Glomerular visceral epithelial cell (primary cell): ENCODE results near the gene CPD.
A peak's percentile ranks its signal among the peaks of the same experiment; 100 is the strongest.
"Not testable (repeated sequence)": the region's sequence is repeated elsewhere in the genome, so short reads cannot be mapped to it uniquely, and the experiment has no call there.

Experiments
- DNase-seq: peaks from one replicate; pipeline ENCODE4 v3.0.0-alpha.2; 2016; ENCODE audit errors: extremely low spot score

Gene CPD

DNA sequence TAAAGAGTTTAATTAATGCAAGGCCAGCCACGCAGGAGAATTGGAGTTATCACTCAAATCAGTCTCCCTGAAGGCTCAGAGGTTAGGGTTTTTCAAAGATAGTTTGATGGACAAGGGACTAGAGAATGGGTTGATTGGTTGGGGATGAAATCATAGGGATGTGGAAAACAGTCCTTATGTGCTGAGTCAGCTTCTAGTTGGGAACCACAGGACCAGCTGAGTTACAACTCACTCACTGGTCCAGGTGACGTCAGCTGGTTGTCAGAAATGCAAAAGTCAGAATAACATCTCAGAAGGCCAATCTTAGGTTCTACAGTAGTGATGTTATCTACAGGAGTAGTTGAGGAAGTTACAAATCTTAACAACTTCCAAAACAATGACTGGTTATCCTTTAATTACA lies 47.6 kb downstream of the CPD start:
- no peak for DNase-seq

DNA sequence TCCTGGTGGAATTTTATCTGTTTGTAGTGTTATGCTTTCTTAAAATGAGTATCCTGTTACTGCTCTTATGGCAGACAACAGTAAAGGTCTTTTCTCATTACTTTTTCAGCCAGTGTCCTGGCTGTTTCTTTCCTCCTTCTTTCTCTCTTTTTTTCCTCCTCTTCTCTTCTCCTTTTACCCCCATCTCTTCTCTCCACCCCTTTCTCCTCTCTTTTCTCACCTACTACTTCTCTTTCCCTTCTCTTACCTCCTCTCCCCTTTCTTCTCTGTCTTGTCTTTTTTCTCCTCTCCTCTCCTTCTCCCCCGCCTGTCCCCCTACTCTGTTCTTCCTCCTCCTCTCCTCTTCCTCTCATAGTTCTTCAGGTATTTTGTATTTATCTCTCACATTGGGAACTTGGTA lies 48.9 kb downstream of the CPD start:
- no peak for DNase-seq

DNA sequence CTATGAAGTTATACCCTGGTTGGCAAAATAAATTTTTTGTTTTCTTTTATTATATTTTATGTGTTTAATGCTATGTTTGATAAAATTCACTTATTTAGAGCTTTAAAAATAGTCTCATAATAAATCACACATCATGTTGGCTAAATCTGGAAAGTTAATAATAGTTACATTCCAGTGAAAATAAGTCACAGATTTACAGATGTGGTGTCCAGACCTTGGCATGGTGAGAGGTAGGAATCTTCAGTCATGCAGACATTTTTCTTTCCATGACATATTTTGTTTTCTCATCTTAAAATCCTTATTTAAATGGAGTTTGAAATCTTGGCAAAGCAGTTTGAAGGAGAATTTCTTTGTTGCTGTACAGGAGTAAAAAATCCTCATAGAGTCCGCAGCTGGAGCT lies 50.4 kb downstream of the CPD start:
- peak; percentile 32 for DNase-seq

DNA sequence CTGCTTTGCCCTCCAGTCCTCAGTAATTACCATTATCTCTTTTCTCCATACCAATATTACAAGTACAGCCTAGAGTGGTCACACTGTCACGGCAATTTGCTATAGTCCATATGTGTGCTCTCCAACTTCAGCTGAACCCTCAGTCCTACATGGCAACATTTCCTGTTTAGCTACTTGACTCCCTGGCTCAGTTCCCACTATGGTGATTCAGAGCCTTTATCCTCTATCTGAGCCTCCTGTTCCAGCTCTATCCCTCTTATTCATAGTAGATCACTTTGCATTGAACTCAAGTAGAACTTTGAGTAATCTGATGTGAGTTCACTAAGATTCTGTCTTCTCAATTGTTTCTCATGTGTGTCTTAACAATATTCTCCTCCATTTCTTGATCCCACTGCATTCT lies 54.8 kb downstream of the CPD start:
- DNase-seq: peak; percentile 66

- no peak for DNase-seq
Measured at GRCh38 chr17:30436729-30437128, 58.0 kb downstream of the CPD start.

DNA sequence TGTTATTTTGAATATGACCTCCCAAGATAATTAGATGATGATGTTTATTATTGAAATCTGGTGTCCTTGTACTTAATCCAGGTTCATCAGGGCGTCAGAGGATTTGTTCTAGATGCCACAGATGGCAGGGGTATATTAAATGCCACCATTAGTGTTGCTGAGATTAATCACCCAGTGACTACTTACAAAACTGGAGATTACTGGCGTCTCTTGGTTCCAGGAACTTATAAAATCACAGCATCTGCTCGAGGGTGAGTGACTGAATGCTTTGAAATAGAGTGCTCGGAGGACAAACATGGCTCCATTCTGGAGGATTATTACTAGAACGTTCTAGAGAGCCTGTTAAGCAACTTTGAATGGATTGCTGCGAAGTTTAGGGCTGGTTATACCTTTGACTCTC lies 65.0 kb downstream of the CPD start:
- DNase-seq: no peak

DNA sequence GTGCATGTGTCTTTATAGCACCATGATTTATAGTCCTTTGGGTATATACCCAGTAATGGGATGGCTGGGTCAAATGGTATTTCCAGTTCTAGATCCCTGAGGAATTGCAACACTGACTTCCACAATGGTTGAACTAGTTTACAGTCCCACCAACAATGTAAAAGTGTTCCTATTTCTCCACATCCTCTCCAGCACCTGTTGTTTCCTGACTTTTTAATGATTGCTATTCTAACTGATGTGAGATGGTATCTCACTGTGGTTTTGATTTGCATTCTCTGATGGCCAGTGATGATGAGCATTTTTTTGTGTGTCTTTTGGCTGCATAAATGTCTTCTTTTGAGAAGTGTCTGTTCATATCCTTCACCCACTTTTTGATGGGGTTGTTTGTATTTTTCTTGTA lies 67.9 kb downstream of the CPD start:
- not testable (repeated sequence) for DNase-seq

- DNase-seq: no peak
Measured at GRCh38 chr17:30449480-30449879, 70.8 kb downstream of the CPD start.

- DNase-seq: no peak
Measured at GRCh38 chr17:30450125-30451027, 71.6 kb downstream of the CPD start.

DNA sequence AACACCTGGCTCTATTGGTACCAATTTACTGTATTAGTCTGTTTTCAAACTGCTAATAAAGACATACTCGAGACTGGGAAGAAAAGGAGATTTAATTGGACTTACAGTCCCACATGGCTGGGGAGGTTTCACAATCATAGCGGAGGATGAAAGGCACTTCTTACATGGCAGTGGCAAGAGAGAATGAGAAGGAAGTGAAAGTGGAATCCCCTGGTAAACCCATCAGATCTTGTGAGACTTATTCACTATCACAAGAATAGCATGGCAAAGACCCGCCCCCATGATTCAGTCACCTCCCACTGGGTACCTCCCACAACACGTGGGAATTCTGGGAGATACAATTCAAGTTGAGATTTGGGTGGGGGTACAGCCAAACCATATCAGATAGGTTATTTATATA lies 75.9 kb downstream of the CPD start:
- no peak for DNase-seq

DNA sequence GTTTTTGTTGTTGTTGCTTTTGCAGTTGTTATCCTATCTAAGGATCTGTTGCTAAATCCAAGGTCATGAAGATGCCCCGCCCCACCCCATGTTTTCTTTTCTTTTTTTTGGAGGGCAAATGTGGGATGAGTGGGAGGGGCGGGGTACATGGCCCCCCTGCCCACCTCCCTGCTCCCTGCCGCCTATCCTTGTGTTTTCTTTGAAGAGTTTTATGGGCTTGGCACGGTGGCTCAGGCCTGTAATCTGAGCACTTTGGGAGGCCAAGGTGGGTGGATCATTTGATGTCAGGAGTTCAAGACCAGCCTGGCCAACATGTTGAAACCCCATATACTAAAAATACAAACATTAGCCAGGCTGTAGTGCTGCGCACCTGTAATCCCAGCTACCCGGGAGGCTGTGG lies 79.6 kb downstream of the CPD start:
- DNase-seq: no peak

GRCh38 chr17:30458797-30459413 lies 80.2 kb downstream of the CPD start:
- not testable (repeated sequence) for DNase-seq

DNA sequence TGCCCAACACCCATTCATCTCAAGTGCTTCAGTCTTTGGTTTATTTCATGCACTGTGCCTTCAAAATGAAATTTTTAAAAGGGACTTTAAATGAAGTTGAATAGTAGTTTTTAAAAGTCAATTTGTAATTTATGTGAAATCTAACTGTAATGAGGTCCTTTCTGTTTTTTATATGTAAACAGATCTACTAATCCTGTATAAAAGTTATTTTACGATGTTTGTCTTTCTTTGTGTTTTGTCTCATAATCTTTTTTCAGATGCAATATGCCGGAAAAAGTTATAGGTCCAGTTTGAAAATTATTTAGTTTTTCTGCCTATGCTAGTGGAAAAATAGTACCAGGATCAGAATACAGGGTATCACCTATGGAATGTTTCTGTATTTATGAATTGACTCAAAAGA lies 89.7 kb downstream of the CPD start:
- DNase-seq: no peak

DNA sequence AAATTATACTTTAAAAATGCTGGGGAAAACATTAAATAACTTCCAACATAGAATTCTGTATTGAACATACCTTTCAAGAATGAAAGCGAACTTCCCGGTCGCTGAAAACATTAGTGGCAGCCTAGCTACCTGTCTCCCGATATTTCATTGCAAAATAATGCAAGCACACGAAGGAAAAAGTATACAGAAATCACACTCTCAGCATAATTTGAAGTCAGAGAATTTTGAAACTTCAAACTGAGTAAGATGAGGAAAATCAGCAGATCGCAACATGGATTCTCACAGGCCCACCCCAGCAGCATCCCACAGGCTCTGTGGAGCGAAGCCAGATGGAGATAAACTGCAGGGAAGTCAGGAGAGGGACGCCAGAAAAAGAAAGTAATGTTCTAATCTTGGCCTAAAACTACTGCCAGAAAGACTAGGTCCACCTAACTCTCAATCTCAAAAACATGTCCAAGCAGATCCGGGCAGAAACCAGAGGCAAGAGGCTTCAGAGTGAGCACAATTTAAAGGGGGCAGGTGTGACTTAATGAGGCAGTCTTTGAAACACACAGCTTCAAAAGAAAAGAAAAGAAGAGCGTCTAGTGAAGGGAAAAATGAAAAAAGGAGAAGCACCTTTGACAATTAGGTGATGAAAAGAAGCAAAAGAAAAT lies 93.6 kb downstream of the CPD start:
- no peak for DNase-seq

GRCh38 chr17:30475206-30475605 lies 96.5 kb downstream of the CPD start:
- no peak for DNase-seq

DNA sequence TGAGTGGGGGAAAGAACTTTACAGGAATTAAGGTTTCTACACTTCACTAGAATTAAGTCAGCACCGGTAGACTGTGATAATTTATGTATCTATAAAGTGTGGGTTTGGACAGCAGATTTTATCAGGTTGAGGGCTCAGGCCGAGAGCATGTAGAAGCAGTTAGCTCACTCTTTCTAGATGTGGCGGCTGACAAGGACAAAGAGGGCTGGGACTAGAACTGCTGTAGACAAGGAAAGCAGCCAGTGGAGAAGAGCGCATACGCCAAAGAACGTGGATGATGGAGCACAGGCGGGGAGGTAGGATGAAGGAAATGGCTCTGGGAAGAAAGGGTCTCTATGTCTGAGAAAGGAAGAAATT lies 98.0 kb downstream of the CPD start:
- no peak for DNase-seq

DNA sequence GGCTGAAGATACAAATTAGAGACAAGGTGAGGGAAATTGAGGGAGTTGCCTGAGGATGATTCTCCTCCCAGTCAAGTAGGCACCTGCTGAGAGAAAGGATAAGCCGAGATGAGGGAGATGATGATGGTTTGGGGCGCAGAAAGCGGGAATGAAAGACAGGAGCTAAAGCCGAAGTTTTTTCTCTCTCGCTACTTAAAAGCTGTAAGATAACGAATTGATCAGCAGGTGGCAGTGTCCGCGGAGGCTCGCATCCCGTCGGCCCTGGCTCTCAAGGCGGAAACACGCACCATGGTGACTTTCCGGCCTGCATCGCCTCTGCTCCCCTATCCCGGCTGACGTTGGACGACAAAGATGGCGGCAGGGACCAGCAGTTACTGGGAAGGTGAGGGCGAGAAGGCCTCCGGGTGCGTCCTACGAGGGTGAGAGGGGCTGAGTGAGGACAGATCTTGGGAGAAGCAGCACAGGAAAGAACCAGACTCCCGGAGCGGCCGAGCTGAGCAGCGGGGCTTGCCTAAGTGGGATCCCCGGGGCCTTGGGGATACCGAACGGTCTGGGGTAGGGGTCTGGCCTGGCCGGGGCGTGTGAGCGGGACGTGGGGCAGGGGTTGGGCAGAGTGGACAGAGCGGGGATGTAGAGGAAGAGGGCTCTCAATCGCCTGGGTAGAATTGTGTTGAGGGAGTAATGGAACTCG lies 98.5 kb downstream of the CPD start, which contains the start of gene GOSR1:
Gene GOSR1 (plus strand): TSS at position 326 of the 691 bp plus-strand sequence. CDS start 26 bp downstream, at position 352.
- peak; percentile 95 for DNase-seq

GRCh38 chr17:30477774-30478115 lies 99.0 kb downstream of the CPD start:
- DNase-seq: peak; percentile 27

GRCh38 chr17:30482555-30482954 lies 103.8 kb downstream of the CPD start:
- DNase-seq: no peak

GRCh38 chr17:30483159-30483558 lies 104.4 kb downstream of the CPD start:
- no peak for DNase-seq

- no peak for DNase-seq
Measured at GRCh38 chr17:30493780-30494179, 115.1 kb downstream of the CPD start.

GRCh38 chr17:30495586-30495985 lies 116.9 kb downstream of the CPD start:
- no peak for DNase-seq
